ENCODE data around the gene GTF3C2. TPM values are rescaled to one million over a fixed set of nuclear protein-coding genes. Genes with fewer than 3 reads are reported as not detected.

GTF3C2 gene
- total and polyA plus RNA-seq, 9 of the 15 experiments (the other 6 are each of a cell fraction or from before 2014, with no cell fraction given): 35.5 to 96.8 (median 53.0) TPM

- TF ChIP-seq TEAD4 (IDR thresholded peaks at IDR 0.05; ENCODE audit: low read length) (no peak), TEAD4 (CRISPR knock-in tag; IDR thresholded peaks at IDR 0.05; ENCODE audit: borderline replicate concordance) (peak; percentile 85; the same call in 1 of the 2 replicates), RERE (CRISPR knock-in tag; IDR thresholded peaks at IDR 0.05; ENCODE audit: borderline replicate concordance) (0 out of 2 replicates have a peak, but pooled peaks have one; percentile 88), ARID2 (IDR thresholded peaks at IDR 0.05) (0 out of 2 replicates have a peak, but pooled peaks have one; percentile 25), SNAPC5 (CRISPR knock-in tag; IDR thresholded peaks at IDR 0.05) (no peak), ETV1 (tag; conservative IDR thresholded peaks at IDR 0.05; ENCODE audit: low read depth) (no peak), ZNF431 (CRISPR knock-in tag; IDR thresholded peaks at IDR 0.05) (no peak), NR4A1 (CRISPR knock-in tag; IDR thresholded peaks at IDR 0.05) (no peak), NR4A1 (tag; IDR thresholded peaks at IDR 0.05) (no peak)
These were observed 13.0 kb upstream of the GTF3C2 start (continued) for GRCh38 chr2:27369471-27370025.
